Colonic mucosa (tissue), 4 donors: ENCODE data around the gene COBL. TPM values are rescaled to one million over a fixed set of nuclear protein-coding genes. Genes with fewer than 3 reads are reported as not detected.

Experiments
- DNase-seq: peaks from one replicate; pipeline ENCODE4 v3.0.0-alpha.2; 2020
- H3K27ac ChIP-seq: fragments of 200-600 bp; one replicate; pipeline ENCODE4 v1.8.0; 2021
- H3K27me3 ChIP-seq: fragments of 200-600 bp; one replicate; pipeline ENCODE4 v1.8.0; 2021
- H3K36me3 ChIP-seq: fragments of 200-600 bp; one replicate; pipeline ENCODE4 v1.8.0; 2021
- H3K4me1 ChIP-seq: fragments of 200-600 bp; one replicate; pipeline ENCODE4 v1.8.0; 2021; ENCODE audit warnings: mild to moderate bottlenecking
- H3K4me3 ChIP-seq: fragments of 200-600 bp; one replicate; pipeline ENCODE4 v1.8.0; 2021
- H3K9ac ChIP-seq, 2 donors: one replicate each; pipeline ENCODE4 v1.7.0; 2013; ENCODE audit warnings: control low read depth in 2 of 2, low read depth in 2 of 2, low read length in 2 of 2
- H3K9me3 ChIP-seq: fragments of 200-600 bp; one replicate; pipeline ENCODE4 v1.8.0; 2021
- intact Hi-C: fragments of 100-400 bp; cut with DNase I; formaldehyde crosslinking; loops from one replicate; pipeline ENCODE4 v1.14.1; 2022
- total RNA-seq, 2 donors: library from RNA; stranded (reverse); fragmentation: NEBNext Ultra II Directional in 1 of 2; extraction: Animal tissue kit (Norgen Biotek cat#: 25700) in 1 of 2; gene quantifications; one replicate each; pipeline ENCODE4 v1.2.1, GENCODE V29; 2021
- TF ChIP-seq, protein P1 (sequence below): fragments of 200-600 bp; IDR thresholded peaks from one replicate; pipeline ENCODE4 v1.8.0; 2022; ENCODE audit warnings: antibody characterized with exemption, mild to moderate bottlenecking
- donor health status: healthy.
- donor health status: DM: no; HTN: no; CAD: no.
- donor health status: DM: no; HTN: no; CAD: no.

Gene COBL
- total RNA-seq, 2 donors from 2014 or later, result 36.8 to 49.2 TPM

DNA sequence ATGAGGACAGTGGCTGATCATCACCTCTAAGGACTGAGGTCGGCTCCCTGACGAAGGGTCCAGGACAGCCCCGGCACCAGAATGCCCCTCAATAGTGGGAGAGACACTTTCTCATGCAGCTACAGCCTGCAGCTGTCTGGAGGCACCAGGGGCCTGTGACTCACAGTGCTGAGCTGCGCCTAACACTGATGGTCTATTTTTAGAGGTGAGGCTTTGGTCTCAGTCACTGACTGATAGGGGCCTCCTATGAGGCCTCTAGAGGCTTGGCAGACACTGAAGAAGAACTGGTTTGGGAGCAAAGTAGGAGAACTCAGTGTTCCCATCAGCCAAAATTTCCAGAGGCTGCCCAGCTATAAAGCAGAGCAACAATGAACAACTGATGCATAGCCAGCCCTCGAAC is 130.1 kb downstream of the COBL start:
- Histone ChIP-seq H3K9ac (no peak overlapping the region), H3K27me3 (no peaks in the 10 kb centered on the region), H3K4me1 (no peaks in the 10 kb centered on the region), H3K9me3 (no peaks in the 10 kb centered on the region), H3K36me3 (no peaks in the 10 kb centered on the region), H3K27ac (no peak overlapping the region), H3K4me3 (no peak overlapping the region)
- TF ChIP-seq, protein P1, sequence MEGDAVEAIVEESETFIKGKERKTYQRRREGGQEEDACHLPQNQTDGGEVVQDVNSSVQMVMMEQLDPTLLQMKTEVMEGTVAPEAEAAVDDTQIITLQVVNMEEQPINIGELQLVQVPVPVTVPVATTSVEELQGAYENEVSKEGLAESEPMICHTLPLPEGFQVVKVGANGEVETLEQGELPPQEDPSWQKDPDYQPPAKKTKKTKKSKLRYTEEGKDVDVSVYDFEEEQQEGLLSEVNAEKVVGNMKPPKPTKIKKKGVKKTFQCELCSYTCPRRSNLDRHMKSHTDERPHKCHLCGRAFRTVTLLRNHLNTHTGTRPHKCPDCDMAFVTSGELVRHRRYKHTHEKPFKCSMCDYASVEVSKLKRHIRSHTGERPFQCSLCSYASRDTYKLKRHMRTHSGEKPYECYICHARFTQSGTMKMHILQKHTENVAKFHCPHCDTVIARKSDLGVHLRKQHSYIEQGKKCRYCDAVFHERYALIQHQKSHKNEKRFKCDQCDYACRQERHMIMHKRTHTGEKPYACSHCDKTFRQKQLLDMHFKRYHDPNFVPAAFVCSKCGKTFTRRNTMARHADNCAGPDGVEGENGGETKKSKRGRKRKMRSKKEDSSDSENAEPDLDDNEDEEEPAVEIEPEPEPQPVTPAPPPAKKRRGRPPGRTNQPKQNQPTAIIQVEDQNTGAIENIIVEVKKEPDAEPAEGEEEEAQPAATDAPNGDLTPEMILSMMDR, result no peak
- intact Hi-C loops, result no loop called here
- no peak for DNase-seq

DNA sequence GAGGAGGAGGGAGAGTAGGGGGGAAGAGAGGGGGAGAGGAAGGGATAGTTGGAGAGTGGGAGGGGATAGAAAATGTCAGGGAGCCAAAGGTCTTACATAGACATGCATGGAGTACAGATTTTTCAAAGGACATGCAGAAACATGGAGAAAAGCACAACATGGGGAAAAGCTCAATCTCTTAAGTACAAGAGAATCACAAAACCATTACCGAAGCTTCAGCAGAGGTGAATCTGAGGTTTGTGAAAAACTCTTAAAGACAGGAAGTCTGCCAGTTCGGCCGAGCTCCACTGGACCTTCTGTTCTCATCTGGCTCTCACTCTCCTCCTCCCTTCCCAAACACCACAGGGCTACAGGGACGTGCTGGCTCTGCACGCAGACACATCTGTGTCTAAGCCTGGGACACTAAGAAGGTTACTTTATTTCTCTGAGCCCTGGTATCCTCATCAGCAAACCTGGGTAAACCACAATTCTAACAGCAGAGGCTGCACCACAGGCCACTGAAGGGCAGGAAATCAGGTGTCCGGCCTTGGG is 133.9 kb downstream of the COBL start:
- intact Hi-C loops, result no loop called here
- TF ChIP-seq, protein P1, result no peak
- Histone ChIP-seq H3K27ac (no peak overlapping the region), H3K27me3 (no peaks in the 10 kb centered on the region), H3K36me3 (no peaks in the 10 kb centered on the region), H3K9ac (no peak overlapping the region), H3K4me1 (no peaks in the 10 kb centered on the region), H3K4me3 (no peak overlapping the region), H3K9me3 (no peaks in the 10 kb centered on the region)
- DNase-seq, result no peak

DNA sequence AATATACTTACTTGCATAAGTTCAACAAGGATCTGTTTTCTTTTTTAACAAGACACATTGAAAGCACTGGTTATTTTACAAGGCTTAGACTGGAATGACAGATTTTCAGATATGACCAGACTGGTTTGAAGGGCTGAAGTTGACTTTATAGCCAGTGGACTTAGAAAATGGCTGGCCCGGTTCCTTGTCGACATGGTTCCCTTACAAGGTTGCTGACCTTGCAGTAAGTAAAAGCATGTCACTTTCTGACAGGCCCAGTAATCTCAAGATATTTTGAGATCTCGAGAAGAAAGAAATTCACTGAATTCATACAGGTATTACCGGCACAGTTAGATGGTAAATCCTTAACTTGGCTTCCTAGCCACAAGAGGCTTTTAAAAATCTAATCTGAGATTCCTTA is 136.5 kb downstream of the COBL start:
- Histone ChIP-seq H3K9me3 (no peaks in the 10 kb centered on the region), H3K36me3 (no peaks in the 10 kb centered on the region), H3K9ac (no peak overlapping the region), H3K27me3 (no peaks in the 10 kb centered on the region), H3K27ac (no peak overlapping the region), H3K4me3 (no peak overlapping the region), H3K4me1 (no peaks in the 10 kb centered on the region)
- TF ChIP-seq, protein P1, result no peak
- intact Hi-C loops, result no loop called here
- no peak for DNase-seq

DNA sequence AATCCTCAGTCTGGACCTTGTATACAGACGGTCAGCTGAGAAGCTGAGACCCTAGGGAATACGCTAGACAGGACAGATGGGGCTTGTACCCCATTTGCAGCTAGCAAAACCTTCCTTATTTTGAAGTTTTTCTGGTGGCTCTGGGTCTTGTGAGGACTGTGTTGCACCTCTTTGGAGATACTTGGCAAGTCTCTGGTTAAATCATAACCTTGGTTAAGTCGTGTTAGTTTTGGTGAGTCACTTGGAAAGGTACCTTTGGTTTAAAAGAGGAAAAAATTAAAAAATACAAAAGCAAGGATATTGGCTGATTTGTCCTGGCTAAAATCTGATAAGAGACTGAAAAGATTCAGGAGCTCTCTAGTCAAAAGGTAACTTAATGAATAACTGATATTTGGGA is 140.6 kb downstream of the COBL start:
- no peaks in the 10 kb centered on the region for H3K9me3 ChIP-seq
- H3K4me1 ChIP-seq, result no peaks in the 10 kb centered on the region
- H3K27ac ChIP-seq, result no peak overlapping the region
- no peak for DNase-seq
- H3K36me3 ChIP-seq, result no peaks in the 10 kb centered on the region
- intact Hi-C loops, result no loop called here
- H3K27me3 ChIP-seq, result no peaks in the 10 kb centered on the region
- TF ChIP-seq, protein P1, result no peak
- no peak overlapping the region for H3K9ac ChIP-seq
- H3K4me3 ChIP-seq, result no peak overlapping the region

DNA sequence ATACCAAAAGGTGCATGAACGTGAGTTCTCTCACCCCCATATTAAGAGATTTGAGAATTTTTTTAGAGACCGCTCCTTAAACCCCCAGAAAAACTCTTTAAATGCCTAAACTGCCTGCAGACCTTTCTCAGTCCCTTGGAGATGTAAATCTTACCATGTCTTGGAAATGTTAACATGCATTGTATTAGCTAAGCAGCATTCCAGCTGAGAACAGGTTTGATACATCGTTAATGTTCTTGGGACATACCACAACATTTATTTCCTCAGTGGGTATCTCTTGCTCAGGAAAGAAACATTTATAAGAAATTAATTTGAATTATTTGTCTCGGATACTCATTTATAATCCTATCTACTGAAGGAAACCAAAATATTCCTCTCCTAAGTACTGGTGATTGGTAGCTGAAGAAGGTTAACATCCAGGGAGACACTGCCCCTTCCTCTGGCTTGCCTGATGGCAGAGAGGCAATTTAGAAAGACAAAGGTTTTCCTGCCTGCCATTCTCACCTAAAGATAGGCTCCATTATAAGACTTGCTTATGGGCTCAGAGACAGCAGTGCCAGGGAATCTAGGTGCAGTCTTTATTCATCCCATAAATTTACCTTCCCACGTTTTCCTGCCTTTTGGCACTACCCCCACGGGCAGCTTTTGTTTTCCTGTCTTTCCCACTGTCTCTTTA is 141.2 kb downstream of the COBL start:
- Histone ChIP-seq H3K9me3 (no peaks in the 10 kb centered on the region), H3K27ac (no peak overlapping the region), H3K27me3 (no peaks in the 10 kb centered on the region), H3K9ac (no peak overlapping the region), H3K4me1 (no peaks in the 10 kb centered on the region), H3K36me3 (no peaks in the 10 kb centered on the region), H3K4me3 (no peak overlapping the region)
- DNase-seq, result no peak
- intact Hi-C loops, result no loop called here
- TF ChIP-seq, protein P1, result no peak
